B cell (primary cell): ENCODE data around the gene MYO18A. TPM values are rescaled to one million over a fixed set of nuclear protein-coding genes. Genes with fewer than 3 reads are reported as not detected.

Experiments used
- ATAC-seq: fragments of 200-7000 bp; cut with Tn5 transposase; one replicate; pipeline ENCODE4 v1.10.0; 2021; ENCODE audit warnings: low read depth, mild to moderate bottlenecking, moderate number of reproducible peaks, moderate library complexity
- CTCF ChIA-PET: fragments of 350-600 bp; sonication (Branson Sonifier 250); formaldehyde crosslinking; loops from one replicate; lab custom pipeline; 2021; ENCODE audit warnings: antibody characterized with exemption, inconsistent platforms; lab: Charles Lee
- POLR2A ChIA-PET: fragments of 350-600 bp; sonication (Branson Sonifier 250); formaldehyde crosslinking; loops from one replicate; lab custom pipeline; 2021; ENCODE audit warnings: antibody characterized with exemption; lab: Charles Lee
- DNase-seq: peaks from one replicate; pipeline ENCODE4 v3.0.0; 2013
- H2AFZ ChIP-seq: 2 replicates; pipeline ENCODE4 v1.6.1; 2012; ENCODE audit warnings: mild to moderate bottlenecking, low read depth, low read length; ENCODE audit not compliant: insufficient read depth, poor library complexity, severe bottlenecking
- H3K27ac ChIP-seq, 2 donors: 1 replicate in 1 of 2; 2 replicates in 1 of 2; pipeline ENCODE4 v1.5.1; 2012 to 2013; ENCODE audit warnings: low read length in 2 of 2, mild to moderate bottlenecking in 2 of 2, moderate library complexity in 1 of 2
- H3K27me3 ChIP-seq, 4 experiments: fragments of 200-600 bp in 1 of 4; sonication (generic) in 1 of 4; replicated peaks in 1 of 4; 1 replicate in 2 of 4; 2 replicates in 2 of 4; pipeline versions ENCODE4 v1.6.1 to v1.7.0; 2013 to 2016; ENCODE audit warnings: low read length in 3 of 4, mild to moderate bottlenecking in 2 of 4, mixed read lengths in 1 of 4, moderate library complexity in 1 of 4; ENCODE audit not compliant: insufficient read depth in 4 of 4, control insufficient read depth in 3 of 4; ENCODE audit errors: control extremely low read depth in 1 of 4
- H3K36me3 ChIP-seq, 2 experiments: replicated peaks in 1 of 2; 1 replicate in 1 of 2; 2 replicates in 1 of 2; pipeline versions ENCODE4 v1.6.1 to v1.7.1; 2013; ENCODE audit warnings: low read length in 1 of 2; ENCODE audit not compliant: insufficient read depth in 2 of 2, control insufficient read depth in 1 of 2; ENCODE audit errors: control extremely low read depth in 1 of 2, extremely low read depth in 1 of 2
- H3K4me1 ChIP-seq, 2 donors: fragments of 200-600 bp in 1 of 2; sonication (generic) in 1 of 2; 1 replicate in 1 of 2; 2 replicates in 1 of 2; pipeline versions ENCODE4 v1.5.1 to v1.6.1; 2013 to 2017; ENCODE audit warnings: low read length in 2 of 2; ENCODE audit not compliant: control insufficient read depth in 2 of 2, insufficient read depth in 2 of 2
- H3K4me2 ChIP-seq: replicated peaks from 2 replicates; pipeline ENCODE3; 2012; ENCODE audit warnings: mild to moderate bottlenecking, low read depth, low read length; ENCODE audit not compliant: poor library complexity, severe bottlenecking
- H3K4me3 ChIP-seq, 5 experiments: fragments of 200-600 bp in 1 of 5; sonication (generic) in 1 of 5; 1 replicate in 3 of 5; 2 replicates in 2 of 5; pipeline versions ENCODE4 v1.5.1 to v1.7.0; 2011 to 2016; ENCODE audit warnings: low read length in 4 of 5, mild to moderate bottlenecking in 4 of 5, low read depth in 2 of 5, control low read depth in 1 of 5, moderate library complexity in 1 of 5; ENCODE audit not compliant: insufficient read depth in 1 of 5; ENCODE audit errors: control extremely low read depth in 1 of 5, extremely low read depth in 1 of 5
- H3K79me2 ChIP-seq: fragments of 200-600 bp; sonication (generic); one replicate; pipeline ENCODE4 v1.6.0; 2016; ENCODE audit warnings: low read length; ENCODE audit not compliant: control insufficient read depth, insufficient read depth
- H3K9ac ChIP-seq: fragments of 200-600 bp; sonication (generic); 2 replicates; pipeline ENCODE4 v1.6.1; 2017; ENCODE audit warnings: mild to moderate bottlenecking, low read length, moderate library complexity
- H3K9me3 ChIP-seq, 3 donors: one replicate each; pipeline versions ENCODE4 v1.6.1 to v1.7.1; 2013; ENCODE audit warnings: low read length in 2 of 3; ENCODE audit not compliant: control insufficient read depth in 2 of 3, insufficient read depth in 1 of 3; ENCODE audit errors: control extremely low read depth in 1 of 3
- H4K20me1 ChIP-seq: 2 replicates; pipeline ENCODE4 v1.6.0; 2012; ENCODE audit warnings: mild to moderate bottlenecking, low read length; ENCODE audit not compliant: insufficient read depth, control insufficient read depth, poor library complexity, severe bottlenecking
- H3K27ac Mint-ChIP-seq: one replicate; pipeline ENCODE4 v1.8.0; 2021; ENCODE audit warnings: mixed read lengths
- H3K27me3 Mint-ChIP-seq: one replicate; pipeline ENCODE4 v1.8.0; 2021; ENCODE audit warnings: mixed read lengths
- H3K4me1 Mint-ChIP-seq: one replicate; pipeline ENCODE4 v1.8.0; 2021; ENCODE audit warnings: mixed read lengths
- H3K4me3 Mint-ChIP-seq: one replicate; pipeline ENCODE4 v1.8.0; 2021; ENCODE audit warnings: mixed read lengths
- H3K9me3 Mint-ChIP-seq: one replicate; pipeline ENCODE4 v1.8.0; 2022; ENCODE audit warnings: mixed read lengths; ENCODE audit not compliant: insufficient read depth
- EZH2 ChIP-seq: IDR thresholded peaks from 2 replicates; pipeline ENCODE4 v1.6.1; 2012; ENCODE audit warnings: borderline replicate concordance, low read depth, mild to moderate bottlenecking, moderate library complexity, low read length; ENCODE audit not compliant: insufficient read depth, poor library complexity, severe bottlenecking
- WGBS: methylation state at CpG from one replicate; pipeline ENCODE4 v1.1.5; 2013; ENCODE audit warnings: missing lambda C conversion rate; ENCODE audit not compliant: insufficient coverage; 5-methylcytosine and 5-hydroxymethylcytosine counted together
- intact Hi-C: fragments of 100-400 bp; cut with micrococcal nuclease; formaldehyde crosslinking; loops from one replicate; pipeline ENCODE4 v1.10.0; 2022
- polyA plus RNA-seq: library from polyadenylated mRNA; depleted of rRNA; stranded (reverse); fragments of >200 nt; gene quantifications from 2 replicates; pipeline ENCODE4 v1.2.3, GENCODE V29; 2012
- total RNA-seq, 2 donors: library from RNA; stranded (reverse); fragments of 120-200 nt in 1 of 2; gene quantifications; 1 replicate in 1 of 2; 2 replicates in 1 of 2; pipeline versions ENCODE4 v1.2.3 to v1.2.4, GENCODE V29; 2013 to 2022
- TF ChIP-seq, protein P1 (sequence below): fragments of 200-600 bp; IDR thresholded peaks from one replicate; pipeline ENCODE4 v1.8.0; 2022; ENCODE audit warnings: antibody characterized with exemption, mild to moderate bottlenecking

The MYO18A gene
- total and polyA plus RNA-seq, 2 donors (not counting 1 experiment from before 2014, with no cell fraction given), result 72.2 to 155 TPM

DNA sequence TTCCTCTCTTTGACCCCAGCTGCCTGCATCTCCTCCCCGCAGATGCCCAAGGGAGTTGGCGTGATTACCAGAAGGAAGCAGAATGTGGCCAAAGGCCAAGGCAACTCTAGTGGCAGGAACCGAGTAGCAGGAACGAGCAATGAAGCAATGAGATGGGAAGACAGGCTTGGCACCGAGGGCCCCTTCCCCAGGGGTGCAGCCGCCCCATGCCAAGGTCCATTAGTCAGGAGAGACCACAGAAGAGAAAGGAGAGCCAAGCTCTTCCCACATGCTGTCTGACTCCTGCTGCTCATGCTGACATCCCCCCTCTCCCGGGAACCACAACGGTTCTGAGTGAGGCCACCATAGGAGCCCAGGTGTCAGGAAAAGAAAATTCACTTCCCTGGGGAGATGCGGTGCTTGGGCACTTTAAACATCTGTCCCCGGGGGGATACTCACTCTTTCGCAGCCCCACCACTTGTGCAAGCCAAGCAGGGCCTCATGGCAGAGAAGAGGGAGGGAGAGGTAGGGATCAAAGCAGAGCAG lies 67.4 kb downstream of the MYO18A start:
- H3K4me2 ChIP-seq, result no peak overlapping the region
- H3K36me3 ChIP-seq, result peaks cover 0 to 89% of the 10 kb centered on the region in 2 experiments
- H4K20me1 ChIP-seq, result peaks cover 62% of the 10 kb centered on the region
- no peak for DNase-seq
- Mint-ChIP-seq H3K27ac (peak overlapping the region; percentile 53), H3K9me3 (no peaks in the 10 kb centered on the region), H3K27me3 (no peaks in the 10 kb centered on the region), H3K4me1 (peaks cover 5% of the 10 kb centered on the region), H3K4me3 (no peak overlapping the region)
- WGBS, result 12% methylated on average over 9 of the region's 11 CpGs
- intact Hi-C loops, result loop anchor here (1.0 to 10.0 kb wide), 2 partner anchors 148 to 468 kb away; partner anchors contain the start of gene BLTP2
- H3K9ac ChIP-seq, result no peak overlapping the region
- no peak overlapping the region for H3K4me3 ChIP-seq
- CTCF ChIA-PET, result interaction anchor here (1.0 to 13.9 kb wide), 15 partner anchors 12 to 149 kb away, joined by 3 to 359 read pairs (median 4); partner anchors contain the start of gene PIPOX
- no peaks in the 10 kb centered on the region for H3K27me3 ChIP-seq
- peaks cover 0 to 3% (median 0%) of the 10 kb centered on the region in 3 donors for H3K9me3 ChIP-seq
- H3K27ac ChIP-seq, result no peak overlapping the region
- H3K79me2 ChIP-seq, result peaks cover 39% of the 10 kb centered on the region
- no peak for ATAC-seq
- TF ChIP-seq EZH2, result no peak
- TF ChIP-seq, protein P1, sequence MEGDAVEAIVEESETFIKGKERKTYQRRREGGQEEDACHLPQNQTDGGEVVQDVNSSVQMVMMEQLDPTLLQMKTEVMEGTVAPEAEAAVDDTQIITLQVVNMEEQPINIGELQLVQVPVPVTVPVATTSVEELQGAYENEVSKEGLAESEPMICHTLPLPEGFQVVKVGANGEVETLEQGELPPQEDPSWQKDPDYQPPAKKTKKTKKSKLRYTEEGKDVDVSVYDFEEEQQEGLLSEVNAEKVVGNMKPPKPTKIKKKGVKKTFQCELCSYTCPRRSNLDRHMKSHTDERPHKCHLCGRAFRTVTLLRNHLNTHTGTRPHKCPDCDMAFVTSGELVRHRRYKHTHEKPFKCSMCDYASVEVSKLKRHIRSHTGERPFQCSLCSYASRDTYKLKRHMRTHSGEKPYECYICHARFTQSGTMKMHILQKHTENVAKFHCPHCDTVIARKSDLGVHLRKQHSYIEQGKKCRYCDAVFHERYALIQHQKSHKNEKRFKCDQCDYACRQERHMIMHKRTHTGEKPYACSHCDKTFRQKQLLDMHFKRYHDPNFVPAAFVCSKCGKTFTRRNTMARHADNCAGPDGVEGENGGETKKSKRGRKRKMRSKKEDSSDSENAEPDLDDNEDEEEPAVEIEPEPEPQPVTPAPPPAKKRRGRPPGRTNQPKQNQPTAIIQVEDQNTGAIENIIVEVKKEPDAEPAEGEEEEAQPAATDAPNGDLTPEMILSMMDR, result no peak
- no peak overlapping the region for H2AFZ ChIP-seq
- H3K4me1 ChIP-seq, result no peaks in the 10 kb centered on the region
- POLR2A ChIA-PET, result no interaction called here

GRCh38 chr17:29111816-29112499 lies 68.2 kb downstream of the MYO18A start:
- H3K27ac Mint-ChIP-seq, result no peak overlapping the region
- H3K4me1 Mint-ChIP-seq, result peaks cover 5% of the 10 kb centered on the region
- Histone ChIP-seq H3K79me2 (peaks cover 39% of the 10 kb centered on the region), H3K4me3 (no peak overlapping the region), H3K4me2 (no peak overlapping the region), H3K36me3 (peaks cover 0 to 91% of the 10 kb centered on the region in 2 experiments), H4K20me1 (peaks cover 53% of the 10 kb centered on the region), H3K9ac (no peak overlapping the region), H3K9me3 (peaks cover 0 to 3% (median 0%) of the 10 kb centered on the region in 3 donors), H3K27ac (no peak overlapping the region), H3K27me3 (no peaks in the 10 kb centered on the region), H2AFZ (no peak overlapping the region), H3K4me1 (no peaks in the 10 kb centered on the region)
- intact Hi-C loops, result loop anchor here (1.0 to 10.0 kb wide), 2 partner anchors 147 to 467 kb away; partner anchors contain the start of gene BLTP2
- no peak overlapping the region for H3K4me3 Mint-ChIP-seq
- H3K9me3 Mint-ChIP-seq, result no peaks in the 10 kb centered on the region
- H3K27me3 Mint-ChIP-seq, result no peaks in the 10 kb centered on the region
- ATAC-seq (peak; percentile 79), DNase-seq (peak; percentile 66)
- WGBS, result 79% methylated on average over 10 of the region's 20 CpGs
- ChIA-PET CTCF (interaction anchor here (0.7 to 13.9 kb wide), 18 partner anchors 8 to 385 kb away, joined by 3 to 359 read pairs (median 4); partner anchors contain the start of gene PIPOX), POLR2A (no interaction called here)
- TF ChIP-seq EZH2, result no peak
- TF ChIP-seq, protein P1, result peak; percentile 88
